ENCODE data around the gene CDCA3. TPM values are rescaled to one million over a fixed set of nuclear protein-coding genes. Genes with fewer than 3 reads are reported as not detected.

The CDCA3 gene
- total RNA-seq, 4 donors from 2014 or later: 5.9 to 20.0 (median 12.8) TPM

- Histone ChIP-seq H3K27me3 (peaks cover 0 to 97% (median 5%) of the 10 kb centered on the region in 4 donors), H3K27ac (no peak overlapping the region)
- TF ChIP-seq POLR2A (IDR thresholded peaks at IDR 0.05): no peak
- TF ChIP-seq, protein P1, sequence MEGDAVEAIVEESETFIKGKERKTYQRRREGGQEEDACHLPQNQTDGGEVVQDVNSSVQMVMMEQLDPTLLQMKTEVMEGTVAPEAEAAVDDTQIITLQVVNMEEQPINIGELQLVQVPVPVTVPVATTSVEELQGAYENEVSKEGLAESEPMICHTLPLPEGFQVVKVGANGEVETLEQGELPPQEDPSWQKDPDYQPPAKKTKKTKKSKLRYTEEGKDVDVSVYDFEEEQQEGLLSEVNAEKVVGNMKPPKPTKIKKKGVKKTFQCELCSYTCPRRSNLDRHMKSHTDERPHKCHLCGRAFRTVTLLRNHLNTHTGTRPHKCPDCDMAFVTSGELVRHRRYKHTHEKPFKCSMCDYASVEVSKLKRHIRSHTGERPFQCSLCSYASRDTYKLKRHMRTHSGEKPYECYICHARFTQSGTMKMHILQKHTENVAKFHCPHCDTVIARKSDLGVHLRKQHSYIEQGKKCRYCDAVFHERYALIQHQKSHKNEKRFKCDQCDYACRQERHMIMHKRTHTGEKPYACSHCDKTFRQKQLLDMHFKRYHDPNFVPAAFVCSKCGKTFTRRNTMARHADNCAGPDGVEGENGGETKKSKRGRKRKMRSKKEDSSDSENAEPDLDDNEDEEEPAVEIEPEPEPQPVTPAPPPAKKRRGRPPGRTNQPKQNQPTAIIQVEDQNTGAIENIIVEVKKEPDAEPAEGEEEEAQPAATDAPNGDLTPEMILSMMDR (IDR thresholded peaks at IDR 0.05): peak; percentile 85 to 94 (median 90)
Observed at GRCh38 chr12:6825398-6826124, 25.5 kb downstream of the CDCA3 start.

DNA sequence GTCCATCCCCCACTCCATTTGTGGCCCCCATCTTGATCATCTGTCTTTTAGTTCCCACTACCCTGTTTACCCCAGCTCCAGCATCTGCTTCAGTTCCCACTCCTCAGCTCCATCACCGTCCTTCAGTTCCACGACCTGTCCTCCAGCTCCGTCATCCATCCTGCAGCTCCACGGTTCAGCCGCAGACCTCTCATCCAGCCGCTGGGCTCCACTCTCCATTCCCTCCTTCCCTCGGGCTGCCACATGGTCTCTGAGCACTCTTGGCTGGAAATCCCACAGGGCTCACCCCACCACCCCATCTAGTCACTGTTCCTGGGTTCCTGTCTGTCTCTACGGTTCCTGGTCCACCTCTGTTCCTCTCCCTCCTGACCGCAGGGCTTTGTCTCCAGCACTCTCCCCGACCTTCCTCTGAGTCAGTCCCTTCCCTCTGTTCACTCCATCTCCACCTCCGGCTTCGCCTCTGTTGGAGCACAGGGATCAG lies 26.1 kb downstream of the CDCA3 start:
- peaks cover 10 to 66% (median 18%) of the 10 kb centered on the region in 3 donors for H3K4me1 ChIP-seq
- H3K27me3 ChIP-seq: peaks cover 0 to 98% (median 5%) of the 10 kb centered on the region in 4 donors
- intact Hi-C loops (cut with DNase I): loop anchor here (5.0 kb wide), 1 partner anchor 88 kb away; no protein-coding TSS in a partner anchor
- TF ChIP-seq POLR2A (IDR thresholded peaks at IDR 0.05): no peak
- TF ChIP-seq, protein P1 (IDR thresholded peaks at IDR 0.05): no peak
- no peak overlapping the region for H3K27ac ChIP-seq
- 35 to 40% methylated on average over 12 of the region's 12 CpGs for WGBS, 2 donors
- peak overlapping the region in 1 of 4 donors; percentile 24 for H3K4me3 ChIP-seq
- H3K9me3 ChIP-seq: no peaks in the 10 kb centered on the region
- no peaks in the 10 kb centered on the region for H3K36me3 ChIP-seq
- no peak for DNase-seq

More at GRCh38 chr12:6825398-6826124, 25.5 kb downstream of the CDCA3 start:
- intact Hi-C loops (cut with DNase I): loop anchor here (5.0 kb wide), 1 partner anchor 88 kb away; no protein-coding TSS in a partner anchor
- H3K4me3 ChIP-seq: peak overlapping the region in 1 of 4 donors; percentile 24
- H3K9me3 ChIP-seq: no peaks in the 10 kb centered on the region
- H3K36me3 ChIP-seq: peaks cover 0 to 5% (median 0%) of the 10 kb centered on the region in 3 donors
- peaks cover 10 to 69% (median 18%) of the 10 kb centered on the region in 3 donors for H3K4me1 ChIP-seq
- WGBS, 2 donors: 13 to 19% methylated on average over 3 to 6 of the region's 19 CpGs
- DNase-seq: no peak

DNA sequence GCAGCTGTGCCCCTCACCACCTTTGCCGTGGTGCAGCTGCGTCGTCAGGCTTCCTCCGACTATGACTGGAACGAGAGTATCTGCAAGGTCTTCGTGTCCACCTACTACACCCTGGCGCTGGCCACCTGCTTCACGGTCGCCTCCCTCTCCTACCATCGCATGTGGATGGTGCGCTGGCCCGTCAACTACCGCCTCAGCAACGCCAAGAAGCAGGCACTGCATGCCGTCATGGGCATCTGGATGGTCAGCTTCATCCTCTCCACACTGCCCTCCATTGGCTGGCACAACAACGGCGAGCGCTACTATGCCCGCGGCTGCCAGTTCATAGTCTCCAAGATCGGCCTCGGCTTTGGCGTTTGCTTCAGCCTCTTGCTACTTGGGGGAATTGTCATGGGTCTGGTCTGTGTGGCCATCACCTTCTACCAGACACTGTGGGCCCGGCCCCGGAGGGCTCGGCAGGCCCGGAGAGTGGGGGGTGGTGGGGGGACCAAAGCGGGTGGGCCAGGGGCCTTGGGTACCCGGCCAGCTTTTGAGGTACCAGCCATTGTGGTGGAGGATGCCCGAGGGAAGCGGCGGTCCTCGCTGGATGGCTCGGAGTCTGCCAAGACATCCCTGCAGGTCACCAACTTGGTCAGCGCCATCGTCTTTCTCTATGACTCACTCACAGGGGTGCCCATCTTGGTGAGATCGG lies 26.9 kb downstream of the CDCA3 start:
- no peak overlapping the region for H3K4me3 ChIP-seq
- 73 to 87% methylated on average over 15 to 17 of the region's 37 CpGs for whole genome bisulfite sequencing, 2 donors
- H3K27me3 ChIP-seq: peaks cover 0 to 91% (median 5%) of the 10 kb centered on the region in 4 donors
- intact Hi-C loops (cut with DNase I): no loop called here
- H3K36me3 ChIP-seq: no peaks in the 10 kb centered on the region
- no peak for TF ChIP-seq POLR2A (IDR thresholded peaks at IDR 0.05)
- TF ChIP-seq, protein P1 (IDR thresholded peaks at IDR 0.05): no peak
- peaks cover 10 to 59% (median 18%) of the 10 kb centered on the region in 3 donors for H3K4me1 ChIP-seq
- no peak for DNase-seq
- no peaks in the 10 kb centered on the region for H3K9me3 ChIP-seq
- no peak overlapping the region for H3K27ac ChIP-seq

DNA sequence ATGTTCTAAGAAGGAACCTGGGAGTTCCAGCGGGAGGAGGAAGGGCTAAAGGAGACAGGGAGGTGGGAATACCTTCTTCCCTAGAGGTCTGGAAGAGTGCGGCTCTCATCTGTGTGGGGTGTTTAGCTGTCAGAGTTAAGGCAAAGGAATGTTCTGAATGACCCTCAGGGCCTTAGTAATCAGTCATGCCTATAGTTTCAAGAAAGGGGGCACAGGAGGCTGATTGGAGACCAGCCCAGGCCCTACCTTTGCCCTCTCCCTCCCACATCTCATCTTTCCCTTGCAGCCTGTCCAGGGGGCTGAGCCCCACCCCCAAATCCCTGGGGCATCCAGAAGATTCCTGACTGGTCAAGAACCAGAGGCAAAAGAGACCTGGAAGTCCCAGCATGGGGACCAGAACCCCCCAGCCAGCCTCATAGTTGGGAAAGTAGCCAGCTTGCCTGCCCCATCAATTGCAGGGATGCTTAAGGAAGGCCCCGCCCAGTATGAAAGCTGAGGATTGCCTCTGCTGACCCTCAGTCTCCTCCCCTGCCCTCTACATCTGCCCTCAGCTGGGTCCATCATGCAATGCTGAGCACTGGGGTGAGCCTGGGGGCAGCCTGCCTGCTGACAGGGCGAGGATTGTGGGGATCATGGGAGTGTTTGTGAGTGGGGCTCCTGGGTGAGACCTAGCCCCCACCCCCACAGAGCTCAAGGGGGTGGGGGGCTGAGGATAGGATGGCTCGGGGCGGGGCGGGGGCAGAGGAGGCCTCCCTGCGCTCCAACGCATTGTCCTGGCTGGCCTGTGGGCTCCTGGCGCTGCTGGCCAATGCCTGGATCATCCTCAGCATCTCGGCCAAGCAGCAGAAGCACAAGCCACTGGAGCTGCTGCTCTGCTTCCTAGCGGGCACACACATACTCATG lies 27.7 kb downstream of the CDCA3 start:
- no peaks in the 10 kb centered on the region for H3K9me3 ChIP-seq
- DNase-seq: no peak
- H3K27ac ChIP-seq: no peak overlapping the region
- TF ChIP-seq, protein P1 (IDR thresholded peaks at IDR 0.05): no peak
- TF ChIP-seq POLR2A (IDR thresholded peaks at IDR 0.05): no peak
- H3K27me3 ChIP-seq: peaks cover 0 to 83% (median 5%) of the 10 kb centered on the region in 4 donors
- H3K36me3 ChIP-seq: no peaks in the 10 kb centered on the region
- H3K4me1 ChIP-seq: peaks cover 10 to 52% (median 18%) of the 10 kb centered on the region in 3 donors
- intact Hi-C loops (cut with DNase I): no loop called here
- no peak overlapping the region for H3K4me3 ChIP-seq
- 35 to 50% methylated on average over 3 to 4 of the region's 12 CpGs for WGBS, 2 donors

Measured in esophagus squamous epithelium (tissue), 5 donors.